HG02938 (cell line): ENCODE measurements around the gene ADGRG3.

ENCODE experiments used
- ATAC-seq: cut with Tn5 transposase; IDR thresholded peaks from one replicate; pipeline ENCODE4 v1.9.1; 2021; ENCODE audit warnings: mild to moderate bottlenecking, moderate library complexity; ENCODE audit not compliant: unreplicated experiment

ADGRG3 gene

GRCh38 chr16:57694725-57695679 is 26.9 kb downstream of the ADGRG3 start, which contains the start of gene DRC7:
DRC7 (plus strand) TSS chr16:57694806; CDS start chr16:57697950, 3,144 bp downstream.
- no peak for ATAC-seq

- ATAC-seq = no peak
Observed at GRCh38 chr16:57695680-57696069, 27.6 kb downstream of the ADGRG3 start.

- no peak for ATAC-seq
Observed at GRCh38 chr16:57696240-57696639, 28.1 kb downstream of the ADGRG3 start.

GRCh38 chr16:57697896-57698537 is 29.9 kb downstream of the ADGRG3 start:
- ATAC-seq = no peak

- no peak for ATAC-seq
Observed at GRCh38 chr16:57698812-57699405, 30.8 kb downstream of the ADGRG3 start.

GRCh38 chr16:57699481-57699880 is 31.4 kb downstream of the ADGRG3 start:
- ATAC-seq = no peak

GRCh38 chr16:57699899-57700298 is 31.8 kb downstream of the ADGRG3 start:
- ATAC-seq = no peak

GRCh38 chr16:57700781-57701551 is 32.9 kb downstream of the ADGRG3 start:
- ATAC-seq = no peak

GRCh38 chr16:57701759-57702371 is 33.8 kb downstream of the ADGRG3 start:
- no peak for ATAC-seq

- ATAC-seq = no peak
Observed at GRCh38 chr16:57703416-57704010, 35.4 kb downstream of the ADGRG3 start.

GRCh38 chr16:57704011-57704904 is 36.2 kb downstream of the ADGRG3 start:
- no peak for ATAC-seq

- no peak for ATAC-seq
Observed at GRCh38 chr16:57704905-57705852, 37.1 kb downstream of the ADGRG3 start.

GRCh38 chr16:57706717-57707116 is 38.6 kb downstream of the ADGRG3 start:
- no peak for ATAC-seq

- ATAC-seq = no peak
Observed at GRCh38 chr16:57707331-57707730, 39.2 kb downstream of the ADGRG3 start.

GRCh38 chr16:57708168-57708567 is 40.1 kb downstream of the ADGRG3 start:
- no peak for ATAC-seq

GRCh38 chr16:57709663-57710062 is 41.6 kb downstream of the ADGRG3 start:
- no peak for ATAC-seq

- ATAC-seq = no peak
Observed at GRCh38 chr16:57711346-57711745, 43.2 kb downstream of the ADGRG3 start.

GRCh38 chr16:57711993-57712392 is 43.9 kb downstream of the ADGRG3 start:
- ATAC-seq = no peak
